Measurements from ENCODE around the gene GALNT10. TPM values are rescaled to one million over a fixed set of nuclear protein-coding genes. Genes with fewer than 3 reads are reported as not detected.

The GALNT10 gene
- total RNA-seq, 2 donors from 2014 or later: 48.3 to 52.6 TPM

GRCh38 chr5:154460172-154460571 lies 269.6 kb downstream of the GALNT10 start:
- ATAC-seq: no peak
- intact Hi-C loops (cut with DNase I, micrococcal nuclease): no loop called here

DNA sequence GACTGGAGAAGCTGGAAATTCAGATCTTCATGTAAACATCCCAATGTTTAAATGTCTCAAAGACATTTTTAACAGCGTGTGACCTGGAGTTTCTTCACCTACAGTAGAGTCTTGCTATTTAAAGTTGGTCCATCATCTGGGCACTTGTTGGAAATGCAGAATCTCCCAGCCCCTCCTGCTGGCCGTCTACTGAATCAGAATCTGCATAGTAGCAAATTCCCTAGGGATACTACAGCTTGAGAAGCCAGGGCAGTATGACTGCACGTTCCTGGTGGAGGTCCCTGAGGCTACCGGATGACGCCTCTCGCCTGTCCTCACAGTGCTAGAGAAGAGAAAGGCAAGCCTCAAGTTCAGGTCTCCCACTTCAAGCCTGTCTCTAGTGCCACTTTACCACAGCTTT lies 271.0 kb downstream of the GALNT10 start:
- ATAC-seq (no peak), DNase-seq (no peak)
- intact Hi-C loops (cut with DNase I, micrococcal nuclease): no loop called here

More at GRCh38 chr5:154460172-154460571, 269.6 kb downstream of the GALNT10 start:
- DNase-seq: no peak

- no peak for DNase-seq
- intact Hi-C loops (cut with DNase I, micrococcal nuclease): no loop called here
- ATAC-seq: no peak
Measured at GRCh38 chr5:154464438-154464837, 273.9 kb downstream of the GALNT10 start.

DNA sequence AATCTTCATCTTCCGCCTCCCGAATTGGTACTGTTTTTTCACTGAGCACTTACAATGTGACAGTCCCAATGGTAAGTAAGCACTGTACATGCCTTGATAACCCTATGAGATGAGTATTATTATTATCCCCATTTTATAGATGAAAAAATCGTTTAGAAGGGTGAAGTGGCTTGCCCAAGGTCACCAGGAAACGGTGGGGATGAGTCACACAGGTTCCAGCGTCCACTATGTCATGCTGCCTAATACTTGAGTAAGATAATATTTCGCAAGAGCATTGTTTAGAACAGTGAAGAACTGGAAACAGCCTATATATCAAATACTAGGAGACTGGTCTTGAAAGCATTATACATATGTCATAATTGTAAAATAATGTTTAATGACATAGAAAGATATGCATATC lies 274.6 kb downstream of the GALNT10 start:
- intact Hi-C loops (cut with DNase I, micrococcal nuclease): no loop called here
- ATAC-seq (no peak), DNase-seq (no peak)

- ATAC-seq (peak; percentile 37), DNase-seq (no peak)
- intact Hi-C loops (cut with DNase I, micrococcal nuclease): loop anchor here in 1 of 2 donors (2.0 kb wide), 1 partner anchor 145 kb away; no protein-coding TSS in a partner anchor
Measured at GRCh38 chr5:154466147-154466546, 275.6 kb downstream of the GALNT10 start.

GRCh38 chr5:154466671-154467070 lies 276.1 kb downstream of the GALNT10 start:
- ATAC-seq (no peak), DNase-seq (no peak)
- intact Hi-C loops (cut with DNase I, micrococcal nuclease): loop anchor here in 1 of 2 donors (2.0 kb wide), 1 partner anchor 144 kb away; no protein-coding TSS in a partner anchor

DNA sequence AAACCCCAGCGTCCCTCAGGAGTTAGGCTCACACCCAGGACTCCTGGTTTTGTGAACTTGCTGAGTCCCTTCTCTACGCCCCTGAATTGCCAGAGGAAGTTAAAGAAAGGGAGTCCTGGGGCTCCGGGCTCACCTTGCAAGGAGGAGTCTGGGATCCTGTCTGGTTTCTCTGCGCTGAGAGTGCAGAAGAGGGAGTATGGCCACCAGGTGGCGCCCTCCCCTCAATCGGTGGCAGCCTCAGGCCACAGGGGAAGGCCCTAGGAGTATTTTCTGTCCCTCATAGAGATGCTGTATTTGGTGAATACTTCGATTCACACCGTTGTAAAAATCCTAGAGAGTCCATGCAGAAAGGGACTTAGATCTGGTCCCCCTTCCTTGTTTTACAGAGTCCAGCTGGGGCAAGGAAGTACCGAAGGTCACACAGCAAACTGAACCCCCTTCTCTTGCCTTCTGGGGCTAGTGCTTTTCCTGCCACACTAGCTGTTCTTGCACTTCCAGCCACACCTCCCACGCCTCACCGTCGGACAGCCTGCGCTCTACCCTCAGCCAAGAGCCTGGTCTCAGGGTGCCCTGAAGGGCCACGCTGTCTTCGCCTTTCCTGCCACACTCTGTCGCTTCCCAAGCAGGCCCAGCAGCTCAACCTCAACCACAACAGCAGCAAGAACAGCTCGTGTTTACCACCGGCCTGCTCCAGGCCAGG lies 277.3 kb downstream of the GALNT10 start:
- peak in 1 of 2 donors; percentile 86 for DNase-seq
- peak; percentile 94 for ATAC-seq
- intact Hi-C loops (cut with DNase I, micrococcal nuclease): loop anchor here in 1 of 2 donors (2.0 kb wide), 1 partner anchor 143 kb away; no protein-coding TSS in a partner anchor

DNA sequence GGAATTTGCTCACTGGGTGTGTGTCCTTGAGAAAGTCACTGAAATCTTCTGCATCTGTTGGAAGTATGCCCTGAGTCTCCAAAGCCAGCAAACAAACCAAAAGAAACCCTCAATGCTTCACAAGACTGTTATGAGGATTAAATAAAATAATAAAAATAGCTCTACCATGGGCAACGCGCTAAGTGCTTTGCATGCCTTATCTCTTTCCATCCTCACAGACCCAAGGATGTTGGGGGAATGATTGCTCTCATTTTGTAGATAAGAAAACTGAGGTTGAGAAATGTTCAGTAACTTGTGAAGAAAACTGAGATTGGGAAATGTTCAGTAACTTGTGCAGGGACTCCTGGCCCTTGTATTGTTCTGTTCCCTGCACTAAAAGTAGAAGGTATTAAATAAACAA lies 279.6 kb downstream of the GALNT10 start:
- DNase-seq: no peak
- intact Hi-C loops (cut with DNase I, micrococcal nuclease): no loop called here
- no peak for ATAC-seq

Small RNA genes lying within 50 kb of the gene (microRNA-seq; reads per million reads assigned to microRNA genes)
- gene MIR1294: 8.0 to 12.2 reads per million in 2 donors

Other genes with a start within 250 kb of the GALNT10 start
- 10 to 100 TPM; 13.2 to 21.4 TPM for gene FAM114A2, start 151.8 kb upstream of the GALNT10 start, total RNA-seq
- 10 to 100 TPM; 29.1 to 30.8 TPM for gene MFAP3, start 151.8 kb upstream of the GALNT10 start, total RNA-seq

Data from left colon (tissue), 2 donors.